Body of pancreas (tissue), 4 donors: ENCODE results near the gene MBD6.

Experiments
- POLR2A ChIP-seq, 3 donors: fragments of 450-650 bp; IDR thresholded peaks; one replicate each; pipeline ENCODE4 v1.6.1; 2016; ENCODE audit warnings: antibody characterized with exemption in 3 of 3, mild to moderate bottlenecking in 2 of 3
- TF ChIP-seq, protein P1 (sequence below), 7 experiments: fragments of 450-650 bp in 4 of 7; fragments of 200-600 bp in 3 of 7; sonication (generic) in 3 of 7; IDR thresholded peaks; one replicate each; pipeline ENCODE4 v1.5.1; 2016 to 2019; ENCODE audit warnings: antibody characterized with exemption in 7 of 7

DNA sequence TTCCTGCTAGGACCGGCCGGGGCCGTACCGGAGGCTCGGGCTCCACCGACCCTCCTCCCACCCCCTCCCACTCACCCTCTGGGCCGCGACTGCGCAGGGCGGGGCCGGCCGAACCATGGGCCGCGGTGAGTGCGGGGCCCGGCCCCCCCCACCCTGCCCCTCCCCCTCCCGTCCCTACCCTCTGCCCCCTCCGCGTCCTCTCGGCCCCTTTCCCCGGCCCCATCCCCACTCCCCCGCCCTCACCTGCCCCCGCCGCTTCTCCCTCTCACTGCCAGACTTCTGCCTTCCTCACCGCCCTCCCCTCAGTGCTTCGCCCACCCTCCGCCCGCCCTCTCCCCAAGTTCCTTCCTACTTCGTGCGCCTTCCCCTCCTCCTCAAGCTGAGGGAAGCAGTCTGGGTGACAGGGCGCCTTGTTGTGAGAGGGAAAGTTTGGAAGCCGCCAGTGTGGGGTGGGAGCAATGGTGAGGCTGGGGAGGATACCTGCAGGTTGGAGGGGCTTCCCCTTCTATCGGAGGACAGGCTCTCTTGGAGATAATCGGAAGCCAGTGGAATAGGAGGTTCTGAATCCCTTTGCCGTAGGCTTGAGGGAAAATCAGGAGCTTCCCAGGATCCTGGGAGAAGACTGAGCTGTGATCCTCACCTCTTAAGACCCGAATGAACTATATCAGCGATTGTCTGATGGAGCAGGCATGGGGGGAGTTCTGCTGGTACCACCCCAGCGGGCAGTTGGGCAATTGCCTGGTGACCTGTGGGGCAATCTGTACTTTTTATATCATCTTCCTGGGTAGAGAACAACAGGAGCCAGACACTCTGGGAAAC lies 472 bp downstream of the MBD6 start:
- TF ChIP-seq, protein P1, sequence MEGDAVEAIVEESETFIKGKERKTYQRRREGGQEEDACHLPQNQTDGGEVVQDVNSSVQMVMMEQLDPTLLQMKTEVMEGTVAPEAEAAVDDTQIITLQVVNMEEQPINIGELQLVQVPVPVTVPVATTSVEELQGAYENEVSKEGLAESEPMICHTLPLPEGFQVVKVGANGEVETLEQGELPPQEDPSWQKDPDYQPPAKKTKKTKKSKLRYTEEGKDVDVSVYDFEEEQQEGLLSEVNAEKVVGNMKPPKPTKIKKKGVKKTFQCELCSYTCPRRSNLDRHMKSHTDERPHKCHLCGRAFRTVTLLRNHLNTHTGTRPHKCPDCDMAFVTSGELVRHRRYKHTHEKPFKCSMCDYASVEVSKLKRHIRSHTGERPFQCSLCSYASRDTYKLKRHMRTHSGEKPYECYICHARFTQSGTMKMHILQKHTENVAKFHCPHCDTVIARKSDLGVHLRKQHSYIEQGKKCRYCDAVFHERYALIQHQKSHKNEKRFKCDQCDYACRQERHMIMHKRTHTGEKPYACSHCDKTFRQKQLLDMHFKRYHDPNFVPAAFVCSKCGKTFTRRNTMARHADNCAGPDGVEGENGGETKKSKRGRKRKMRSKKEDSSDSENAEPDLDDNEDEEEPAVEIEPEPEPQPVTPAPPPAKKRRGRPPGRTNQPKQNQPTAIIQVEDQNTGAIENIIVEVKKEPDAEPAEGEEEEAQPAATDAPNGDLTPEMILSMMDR (IDR thresholded peaks at IDR 0.05): peak in 2 of 7 experiments; percentile 8 to 11
- no peak for TF ChIP-seq POLR2A (IDR thresholded peaks at IDR 0.05)
